ENCODE results near the gene YWHAH. TPM values are rescaled to one million over a fixed set of nuclear protein-coding genes. Genes with fewer than 3 reads are reported as not detected.
"Not testable (repeated sequence)": the region's sequence is repeated elsewhere in the genome, so short reads cannot be mapped to it uniquely, and the experiment has no call there.

YWHAH gene
- total RNA-seq, 1 donor from 2014 or later, result 154 TPM

DNA sequence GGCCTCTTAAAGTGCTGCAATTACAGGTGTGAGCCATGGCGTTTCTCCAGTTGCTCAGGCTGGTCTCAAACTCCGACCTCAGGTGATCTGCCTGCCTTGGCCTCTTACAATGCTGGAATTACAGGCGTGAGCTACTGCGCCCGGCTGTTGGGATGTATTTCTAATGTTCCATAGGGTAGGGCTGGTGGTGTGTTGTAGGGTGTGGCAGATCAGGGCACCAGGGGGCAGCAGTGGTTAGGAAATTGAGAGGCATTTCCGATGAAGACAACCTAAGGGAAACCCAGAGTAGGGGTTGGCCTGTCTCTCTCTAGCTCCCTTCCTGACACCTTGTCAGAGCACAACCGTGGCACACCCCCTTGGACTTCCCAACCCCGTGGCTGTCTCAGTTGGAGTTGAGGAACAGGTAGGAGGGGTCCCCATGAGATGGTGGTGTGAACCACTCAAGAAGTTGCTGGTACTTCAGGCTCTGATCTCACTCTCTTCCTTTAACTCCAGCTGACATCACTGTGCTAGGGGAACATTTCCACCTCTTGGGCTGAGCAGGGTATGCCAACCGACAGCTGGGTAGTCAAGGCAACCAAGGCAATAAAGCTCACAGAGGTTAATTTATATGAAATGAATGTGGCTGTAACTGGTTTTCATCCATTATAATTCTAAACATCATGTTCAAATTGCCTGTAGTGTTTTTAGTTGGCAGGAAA lies 33.0 kb downstream of the YWHAH start:
- intact Hi-C loops (cut with DNase I), result no loop called here

DNA sequence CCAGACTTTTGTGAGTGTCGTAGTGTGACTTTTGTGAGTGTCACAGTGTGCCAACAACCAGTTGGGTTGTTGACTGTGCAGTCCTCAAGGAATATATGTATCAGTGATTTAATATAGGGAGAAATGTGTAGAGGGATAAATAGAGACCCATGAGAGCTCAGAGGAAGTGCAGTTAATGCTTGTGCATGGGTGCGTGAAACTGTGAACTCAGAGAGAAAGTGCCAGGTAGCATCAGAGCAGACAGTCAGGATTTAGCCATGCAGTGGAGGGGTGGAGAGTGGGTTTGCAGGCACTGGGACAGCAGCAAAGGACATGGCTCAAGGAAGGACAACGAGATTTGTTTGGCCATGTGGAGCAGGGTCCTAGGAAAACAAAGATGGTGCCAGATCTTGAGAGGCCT lies 33.6 kb downstream of the YWHAH start:
- intact Hi-C loops (cut with DNase I), result no loop called here
- no peaks in the 10 kb centered on the region for H3K27me3 ChIP-seq
- no peaks in the 10 kb centered on the region for H3K4me1 ChIP-seq
- no peaks in the 10 kb centered on the region for H3K9me3 ChIP-seq
- no peaks in the 10 kb centered on the region for H3K36me3 ChIP-seq
- DNase-seq (no peak), ATAC-seq (no peak)
- H3K27ac ChIP-seq, result no peak overlapping the region
- TF ChIP-seq CTCF (IDR thresholded peaks at IDR 0.05), result no peak
- H3K4me3 ChIP-seq, result no peak overlapping the region

More for the DNA sequence above, 33.0 kb downstream of the YWHAH start:
- ATAC-seq (peak; percentile 93), DNase-seq (peak; percentile 85)
- no peak overlapping the region for H3K4me3 ChIP-seq
- no peak overlapping the region for H3K27ac ChIP-seq
- H3K36me3 ChIP-seq, result no peaks in the 10 kb centered on the region
- TF ChIP-seq CTCF (IDR thresholded peaks at IDR 0.05), result peak; percentile 68
- no peaks in the 10 kb centered on the region for H3K27me3 ChIP-seq
- no peaks in the 10 kb centered on the region for H3K9me3 ChIP-seq
- H3K4me1 ChIP-seq, result no peaks in the 10 kb centered on the region

- H3K27ac ChIP-seq, result no peak overlapping the region
- no peak for DNase-seq
- TF ChIP-seq CTCF (IDR thresholded peaks at IDR 0.05), result no peak
- H3K9me3 ChIP-seq, result no peaks in the 10 kb centered on the region
- H3K27me3 ChIP-seq, result no peaks in the 10 kb centered on the region
- no peaks in the 10 kb centered on the region for H3K36me3 ChIP-seq
- intact Hi-C loops (cut with DNase I), result no loop called here
- no peak for ATAC-seq
- no peak overlapping the region for H3K4me3 ChIP-seq
- no peaks in the 10 kb centered on the region for H3K4me1 ChIP-seq
Observed at GRCh38 chr22:31980628-31981027, 36.3 kb downstream of the YWHAH start.

- H3K36me3 ChIP-seq; H3K27me3 ChIP-seq; H3K27ac ChIP-seq; ATAC-seq; intact Hi-C loops (cut with DNase I); DNase-seq; H3K4me1 ChIP-seq; H3K9me3 ChIP-seq; H3K4me3 ChIP-seq: not testable (repeated sequence)
Observed at GRCh38 chr22:31981976-31982375, 37.6 kb downstream of the YWHAH start.

GRCh38 chr22:31983911-31984656 lies 39.7 kb downstream of the YWHAH start:
- H3K36me3 ChIP-seq, result no peaks in the 10 kb centered on the region
- no peak overlapping the region for H3K4me3 ChIP-seq
- intact Hi-C loops (cut with DNase I), result no loop called here
- no peak for ATAC-seq
- no peak for TF ChIP-seq CTCF (IDR thresholded peaks at IDR 0.05)
- no peaks in the 10 kb centered on the region for H3K27me3 ChIP-seq
- DNase-seq, result no peak
- H3K27ac ChIP-seq, result no peak overlapping the region
- H3K9me3 ChIP-seq, result no peaks in the 10 kb centered on the region
- H3K4me1 ChIP-seq, result no peaks in the 10 kb centered on the region

DNA sequence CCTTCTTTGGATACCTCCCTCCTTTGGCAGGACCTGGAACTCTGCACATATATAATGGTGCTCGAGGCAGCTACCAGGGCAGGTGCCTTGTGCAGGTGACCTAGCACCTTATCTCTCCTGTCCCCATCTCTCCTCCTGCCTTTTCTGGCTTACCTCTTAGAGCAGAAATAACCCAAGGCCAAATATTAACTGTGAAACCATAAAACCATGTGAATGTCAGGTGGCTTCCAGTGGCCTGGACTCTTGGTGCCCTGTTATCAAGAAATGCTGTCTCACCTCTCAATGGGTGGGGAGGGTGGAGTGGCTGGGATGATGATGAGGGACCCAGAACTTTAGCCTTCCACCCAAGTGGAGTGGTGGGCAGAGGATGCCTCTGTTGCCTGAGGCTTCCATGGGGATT lies 42.9 kb downstream of the YWHAH start:
- Histone ChIP-seq H3K27me3 (no peaks in the 10 kb centered on the region), H3K27ac (no peak overlapping the region), H3K9me3 (no peaks in the 10 kb centered on the region), H3K36me3 (no peaks in the 10 kb centered on the region), H3K4me1 (no peaks in the 10 kb centered on the region), H3K4me3 (no peak overlapping the region)
- DNase-seq (no peak), ATAC-seq (no peak)
- no peak for TF ChIP-seq CTCF (IDR thresholded peaks at IDR 0.05)
- intact Hi-C loops (cut with DNase I), result no loop called here

All from upper lobe of right lung (tissue), 1 donor.